Activated CD8-positive, alpha-beta memory T cell treated with anti-CD3 and anti-CD28 coated beads, Interleukin-2, amount 50 U/mL, for 48 hours (primary cell): ENCODE results near the gene SAMM50.

Experiments
- DNase-seq: peaks from one replicate; pipeline ENCODE4 v3.0.0-alpha.2; 2020

Gene SAMM50

DNA sequence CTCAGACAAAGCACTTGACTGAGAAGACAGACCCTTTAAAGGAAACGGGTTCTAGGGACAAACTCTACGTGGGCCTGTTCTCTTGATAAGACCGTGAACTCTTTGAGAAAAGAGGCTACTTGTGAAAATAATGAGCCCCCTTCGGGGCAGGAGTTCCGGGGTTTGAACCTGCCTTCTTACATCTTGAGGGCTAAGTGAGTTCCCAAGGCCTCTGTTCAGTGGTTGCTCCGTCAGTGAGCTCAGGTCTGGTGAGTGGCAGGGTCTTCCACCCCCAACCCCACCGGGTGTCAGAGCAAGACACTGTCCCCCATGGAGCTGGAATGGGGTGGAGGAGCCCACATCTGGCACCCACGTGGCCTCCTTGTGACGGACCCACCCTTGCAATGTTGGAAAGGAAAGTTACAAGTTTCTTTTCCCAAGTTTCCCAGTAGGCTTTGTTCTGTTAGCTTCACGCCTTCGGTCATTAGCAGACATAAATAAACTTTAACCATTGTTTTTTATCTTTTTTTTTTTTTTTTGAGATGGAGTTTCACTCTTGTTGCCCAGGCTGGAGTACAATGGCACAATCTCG lies 6.3 kb upstream of the SAMM50 start:
- no peak for DNase-seq

DNA sequence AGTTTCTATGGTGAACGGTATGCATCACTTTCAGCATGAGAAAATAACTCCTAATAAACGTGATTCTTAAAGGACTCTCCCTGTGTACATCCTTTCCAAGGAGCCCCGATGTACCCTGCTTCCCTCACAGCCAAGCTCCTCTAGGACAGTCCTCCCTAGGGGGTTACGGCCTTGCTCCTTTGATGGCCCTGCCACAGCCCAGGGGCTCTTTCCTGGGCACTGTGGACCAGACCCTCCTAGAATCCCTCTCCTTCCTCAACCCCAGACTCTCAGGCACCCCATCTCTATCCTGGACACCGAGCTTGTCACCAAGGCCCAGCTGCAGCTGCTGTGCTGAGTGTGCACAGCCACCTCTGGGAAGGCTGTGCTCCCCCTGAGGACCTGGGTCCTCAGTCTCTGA lies 3.9 kb upstream of the SAMM50 start:
- DNase-seq, result no peak

DNA sequence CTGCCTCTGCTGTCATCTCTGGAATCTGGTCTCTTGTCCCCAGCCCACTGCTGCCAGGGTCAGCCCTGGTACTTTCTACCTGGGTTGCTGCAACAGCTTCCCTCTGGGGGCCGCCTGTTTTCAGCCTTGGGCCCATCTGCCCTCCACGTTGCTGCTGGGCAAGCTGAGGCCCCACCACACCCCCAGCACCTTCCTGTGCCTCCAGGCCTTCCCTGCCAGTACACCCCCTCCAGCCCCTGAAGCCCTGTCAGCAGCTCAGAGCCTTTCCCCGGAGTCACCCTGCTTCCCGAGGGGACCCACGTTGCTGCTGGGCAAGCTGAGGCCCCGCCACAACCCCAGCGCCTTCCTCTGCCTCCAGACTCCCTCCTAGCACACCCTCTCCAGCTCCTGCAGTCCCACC lies 3.3 kb upstream of the SAMM50 start:
- DNase-seq, result no peak

DNA sequence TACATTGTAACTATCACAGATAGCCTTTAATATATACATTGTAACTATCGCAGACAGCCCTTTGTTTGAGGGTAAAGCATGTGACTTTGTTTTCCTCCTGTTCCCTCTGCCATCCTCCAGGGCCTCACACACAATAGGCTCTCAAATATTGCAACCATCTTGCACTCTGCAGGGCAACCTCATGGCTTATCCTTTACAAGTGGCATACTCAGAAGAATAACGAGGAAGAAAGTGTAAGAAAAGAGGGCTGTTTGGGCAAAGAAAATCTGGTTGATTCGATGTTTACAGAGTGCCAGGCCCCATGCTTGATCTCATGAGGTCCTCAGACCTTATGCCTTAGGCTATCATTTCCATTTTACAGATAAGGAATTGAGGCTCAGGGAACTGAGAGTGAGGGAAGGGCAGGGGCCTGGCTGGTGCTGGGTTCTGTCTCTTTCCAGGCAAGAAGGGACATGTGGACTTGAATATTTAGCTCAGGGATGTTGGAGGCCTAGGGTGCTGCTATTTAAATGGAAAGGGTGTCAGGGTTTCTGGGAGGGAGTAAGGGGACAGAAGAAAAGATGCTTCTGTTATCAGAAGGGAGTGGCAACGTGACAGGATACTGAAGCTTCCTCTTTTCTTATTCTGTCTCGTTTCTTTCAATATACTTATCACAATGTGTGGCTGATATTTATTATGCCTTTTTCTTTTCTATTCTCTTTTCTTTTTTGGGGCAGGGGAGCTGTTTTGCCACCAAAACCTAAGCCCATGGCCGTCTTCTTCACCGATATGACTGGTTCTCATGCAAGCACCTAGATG lies 1.1 kb upstream of the SAMM50 start:
- no peak for DNase-seq

DNA sequence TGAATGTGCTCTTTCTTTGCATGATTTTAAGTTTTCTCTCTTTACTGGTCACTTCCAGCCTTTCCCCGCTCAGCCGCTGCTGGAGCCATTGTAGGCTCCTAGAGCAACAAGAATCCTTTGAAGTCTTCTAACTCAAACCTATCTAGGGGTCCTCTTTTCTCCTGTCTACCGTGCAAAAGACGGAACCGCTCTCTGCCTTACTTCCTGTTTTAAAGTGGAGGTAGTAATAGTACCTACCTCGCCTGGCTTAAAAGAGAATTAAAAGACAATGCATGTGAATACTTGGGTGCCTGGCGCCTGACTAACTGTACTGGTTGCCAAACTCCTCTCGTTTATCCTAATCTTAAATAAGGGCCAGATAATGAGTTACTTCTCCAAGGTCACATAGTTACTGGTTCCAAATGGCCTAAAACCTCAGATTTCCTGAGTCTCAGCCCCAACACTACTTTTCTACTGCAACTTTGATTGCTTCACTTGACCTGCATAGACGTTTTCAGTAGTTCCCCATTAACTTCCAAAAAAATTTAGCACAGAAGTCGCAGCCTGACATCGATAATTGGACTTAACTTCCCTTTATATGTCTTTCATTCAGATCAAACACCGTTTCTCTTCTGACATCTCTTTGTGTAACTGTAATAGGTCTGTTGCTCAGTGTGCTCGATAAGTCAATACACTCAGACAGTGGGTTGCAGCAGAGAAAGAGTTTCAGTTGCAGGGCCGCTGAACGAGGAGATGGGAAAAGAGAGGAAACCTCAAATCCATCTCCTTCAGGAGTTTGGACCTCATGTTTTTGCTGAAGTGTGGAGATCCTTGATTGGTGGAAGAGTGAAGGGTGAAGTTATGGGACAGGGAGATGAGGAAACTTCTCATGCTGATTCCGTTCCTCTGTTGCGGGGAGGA lies 891 bp downstream of the SAMM50 start:
- DNase-seq, result no peak

DNA sequence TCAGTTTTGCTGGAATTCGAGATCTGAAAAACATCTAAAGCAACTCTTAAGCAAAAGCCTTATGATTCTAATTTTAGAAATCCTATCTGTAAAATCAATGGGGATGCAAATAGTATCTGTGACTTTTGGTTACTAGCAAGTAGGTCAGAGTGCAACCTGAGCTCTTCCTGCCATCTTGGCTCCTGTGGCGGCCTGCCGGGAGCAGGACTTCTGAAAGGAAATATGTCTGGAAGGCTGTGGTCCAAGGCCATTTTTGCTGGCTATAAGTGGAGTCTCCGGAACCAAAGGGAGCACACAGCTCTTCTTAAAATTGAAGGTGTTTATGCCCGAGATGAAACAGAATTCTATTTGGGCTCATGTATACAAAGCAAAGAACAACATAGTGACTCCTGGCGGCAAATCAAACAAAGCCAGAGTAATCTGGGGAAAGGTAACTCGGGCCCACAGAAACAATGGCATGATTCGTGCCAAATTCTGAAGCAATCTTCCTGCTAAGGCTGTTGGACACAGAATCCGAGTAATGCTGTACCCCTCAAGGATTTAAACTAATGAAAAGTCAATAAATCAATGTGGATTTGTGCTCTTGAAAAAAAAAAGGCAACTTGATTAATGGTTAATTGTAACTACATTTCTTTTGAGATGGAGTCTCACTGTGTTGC lies 1.7 kb downstream of the SAMM50 start:
- no peak for DNase-seq

DNA sequence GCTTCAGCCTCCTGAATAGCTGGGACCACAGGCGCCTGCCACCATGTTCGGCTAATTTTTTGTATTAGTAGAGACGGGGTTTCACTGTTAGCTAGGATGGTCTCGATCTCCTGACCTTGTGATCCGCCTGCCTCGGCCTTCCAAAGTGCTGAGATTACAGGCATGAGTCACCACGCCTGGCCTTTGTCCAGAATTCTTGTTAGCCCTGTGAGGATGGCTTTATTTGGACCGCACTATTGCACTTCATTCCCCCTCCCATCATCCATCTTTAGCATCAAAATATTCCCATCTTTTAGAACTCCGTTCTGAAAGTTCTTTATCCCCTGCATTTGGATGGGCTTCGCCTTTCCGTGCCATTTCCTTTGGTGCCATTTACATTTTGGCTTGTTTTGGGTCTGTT lies 2.6 kb downstream of the SAMM50 start:
- DNase-seq, result no peak

DNA sequence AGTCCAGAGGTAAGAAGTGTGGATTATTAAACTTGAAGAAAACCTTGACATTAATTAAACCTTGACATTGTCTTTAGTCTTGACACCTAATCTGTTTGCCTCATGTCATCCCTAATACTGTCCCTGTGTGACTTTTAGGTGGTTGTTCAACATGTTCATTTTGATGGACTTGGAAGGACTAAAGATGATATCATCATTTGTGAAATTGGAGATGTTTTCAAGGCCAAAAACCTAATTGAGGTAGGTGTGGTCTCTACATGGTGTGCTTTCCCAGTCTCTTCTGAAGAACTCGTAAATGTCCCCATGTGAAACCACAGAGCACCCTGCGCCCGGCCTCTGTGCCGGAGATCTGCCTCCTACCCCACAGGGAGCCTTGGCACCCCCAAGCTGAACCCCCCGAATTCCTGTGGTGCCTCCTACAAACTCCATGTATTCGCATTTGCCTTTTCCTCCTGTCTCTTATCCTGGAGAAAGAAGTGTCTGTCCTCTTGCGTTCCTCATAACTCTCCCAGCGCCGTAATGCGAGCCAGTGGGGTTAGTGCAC lies 9.1 kb downstream of the SAMM50 start:
- DNase-seq, result no peak

DNA sequence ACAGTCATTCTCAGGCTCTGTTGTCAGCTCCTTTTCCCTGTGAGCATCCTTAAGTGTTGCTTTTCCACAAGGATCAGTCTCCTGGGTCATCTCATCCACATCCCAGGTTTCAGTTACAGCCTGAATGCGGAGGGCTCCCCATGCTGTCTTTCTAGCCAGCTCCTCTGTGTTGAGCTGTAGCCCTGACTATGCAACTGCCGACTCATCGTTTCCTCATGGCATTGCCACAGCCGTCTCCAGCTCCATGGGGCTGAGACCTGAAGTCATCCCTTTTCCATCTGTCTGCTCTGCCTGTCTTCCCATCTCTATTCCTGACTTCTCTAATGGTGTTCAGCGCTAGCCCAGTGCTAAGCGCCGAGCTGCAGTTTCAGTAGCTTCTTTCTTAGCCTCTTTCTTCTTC lies 11.8 kb downstream of the SAMM50 start:
- no peak for DNase-seq

DNA sequence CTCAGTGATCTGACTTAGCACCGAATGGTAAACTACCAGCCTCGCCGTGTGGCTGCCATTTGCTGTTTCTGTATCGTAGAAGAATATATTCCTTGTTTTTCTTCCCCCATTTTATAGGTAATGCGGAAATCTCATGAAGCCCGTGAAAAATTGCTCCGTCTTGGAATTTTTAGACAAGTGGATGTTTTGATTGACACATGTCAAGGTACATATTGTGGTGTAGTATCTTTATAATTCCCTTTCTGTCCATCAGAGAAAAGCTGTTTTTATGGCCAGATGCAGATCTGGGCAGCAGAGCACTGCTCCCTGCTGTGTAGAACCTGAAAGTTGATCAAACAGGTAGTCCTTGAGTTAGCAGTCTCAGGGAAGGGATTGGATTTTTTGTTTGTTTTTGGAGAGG lies 13.4 kb downstream of the SAMM50 start:
- no peak for DNase-seq

DNA sequence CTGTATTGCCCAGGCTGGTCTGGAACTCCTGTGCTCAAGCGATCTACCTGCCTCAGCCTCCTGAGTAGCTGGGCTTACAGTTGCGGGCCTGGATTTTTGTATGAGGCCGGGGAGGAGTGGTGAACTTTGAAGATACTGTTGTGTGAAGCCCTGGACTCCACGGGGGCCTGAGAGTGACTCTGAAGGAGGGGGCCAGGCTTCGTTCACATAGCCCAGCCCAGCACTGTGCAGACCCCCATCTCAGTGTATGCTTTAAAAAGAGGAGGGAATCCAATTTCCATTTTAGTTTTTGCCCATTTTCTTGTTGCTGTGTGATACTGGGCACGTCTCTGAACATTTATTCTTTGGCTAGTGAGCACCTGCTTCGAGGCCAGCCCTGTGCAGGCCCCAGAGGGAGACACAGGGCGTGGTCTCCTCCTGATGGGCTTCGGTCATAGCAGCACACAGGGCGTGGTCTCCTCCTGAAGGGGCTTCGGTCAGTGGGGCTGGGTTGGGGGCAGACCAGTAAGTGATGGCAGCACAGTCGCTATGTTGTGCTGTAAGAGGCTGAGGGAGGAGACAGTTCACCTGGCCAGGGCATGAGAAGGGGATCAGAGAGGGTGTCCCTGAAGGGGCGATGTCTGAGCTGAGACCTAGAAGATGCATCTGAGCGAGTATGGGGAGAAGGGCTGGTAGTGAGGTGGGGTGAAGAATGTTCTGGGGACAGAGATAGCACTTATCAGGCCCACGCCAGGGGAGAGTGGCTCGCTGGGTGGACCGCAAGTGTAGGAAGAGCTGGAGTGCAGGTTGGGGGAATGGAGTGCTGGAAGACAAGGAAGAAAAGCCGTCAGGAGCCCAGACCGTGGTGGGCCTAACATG lies 14.0 kb downstream of the SAMM50 start:
- DNase-seq, result no peak

DNA sequence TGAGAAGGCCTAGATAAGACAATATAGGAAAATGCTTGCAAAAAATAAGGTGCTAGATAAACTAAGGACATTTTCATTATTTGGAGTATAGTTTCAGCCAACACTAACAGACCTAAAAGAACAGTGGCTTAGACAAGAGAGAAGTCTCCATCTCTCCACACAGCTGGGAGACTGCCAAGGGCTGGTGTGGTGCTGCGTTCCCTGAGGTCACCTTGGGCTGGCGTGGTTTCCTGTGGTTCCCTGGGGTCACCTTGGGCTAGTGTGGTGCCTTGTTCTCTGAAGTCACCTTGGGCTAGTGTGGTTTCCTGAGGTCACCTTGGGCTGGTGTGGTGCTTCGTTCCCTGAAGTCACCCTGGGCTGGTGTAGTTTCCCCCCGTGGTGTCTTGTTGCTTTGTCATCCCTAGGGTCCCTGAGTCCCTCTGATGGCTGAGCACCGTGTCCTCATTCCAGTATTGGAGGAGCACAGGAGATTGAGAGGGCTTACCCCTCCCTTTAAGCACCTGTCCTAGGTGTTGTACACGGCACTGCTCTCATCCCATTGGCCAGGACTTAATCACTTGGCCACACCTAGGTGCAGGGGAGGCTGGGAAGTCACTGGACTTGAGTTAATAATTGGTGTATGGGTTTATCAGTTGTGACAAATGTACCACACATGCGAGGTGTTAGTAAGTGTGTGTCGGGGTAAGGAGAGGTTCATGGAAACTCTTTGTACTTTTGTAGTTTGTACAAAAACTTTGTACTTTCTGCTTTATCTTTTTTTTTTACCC lies 14.9 kb downstream of the SAMM50 start:
- DNase-seq, result no peak

DNA sequence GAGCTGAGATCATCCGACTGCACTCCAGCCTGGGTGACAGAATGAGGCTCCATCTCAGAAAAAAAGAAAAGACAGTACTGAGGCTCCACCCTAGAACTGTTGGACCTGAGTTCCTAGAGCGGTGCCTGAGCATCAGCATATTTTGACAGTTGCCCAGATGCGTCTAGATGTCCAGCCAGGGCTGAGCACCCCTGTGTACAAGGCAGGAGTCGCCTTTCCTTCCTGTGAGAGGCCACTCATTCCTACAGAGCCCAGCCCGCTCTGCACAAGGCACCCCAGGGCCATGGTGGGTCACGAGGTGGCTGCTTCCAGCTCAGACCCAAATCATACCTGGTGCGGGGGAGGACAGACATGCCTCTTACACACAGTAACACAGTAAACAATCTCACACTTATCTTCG lies 15.9 kb downstream of the SAMM50 start:
- DNase-seq, result no peak

DNA sequence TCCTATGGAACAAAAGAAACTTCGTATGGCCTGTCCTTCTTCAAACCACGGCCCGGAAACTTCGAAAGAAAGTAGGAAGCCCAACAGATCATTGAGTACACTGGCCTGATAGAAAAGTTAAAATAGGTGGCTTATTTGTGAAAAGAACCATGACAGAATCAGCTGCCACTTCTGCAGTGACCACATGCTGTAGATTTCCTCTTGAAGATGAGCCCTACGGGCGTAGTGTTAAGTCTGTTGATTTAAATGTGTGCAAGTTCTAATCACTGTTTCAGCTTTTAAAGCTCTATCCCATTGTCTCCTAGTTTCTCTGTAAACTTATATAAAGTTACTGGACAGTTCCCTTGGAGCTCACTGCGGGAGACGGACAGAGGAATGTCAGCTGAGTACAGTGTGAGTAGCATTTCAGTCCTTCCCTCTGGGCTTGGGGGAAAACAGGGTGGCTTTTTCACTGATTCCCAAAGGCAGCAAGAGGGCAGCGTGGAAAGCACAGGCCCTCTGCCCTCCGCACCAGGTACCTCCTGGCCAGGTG lies 17.8 kb downstream of the SAMM50 start:
- no peak for DNase-seq

DNA sequence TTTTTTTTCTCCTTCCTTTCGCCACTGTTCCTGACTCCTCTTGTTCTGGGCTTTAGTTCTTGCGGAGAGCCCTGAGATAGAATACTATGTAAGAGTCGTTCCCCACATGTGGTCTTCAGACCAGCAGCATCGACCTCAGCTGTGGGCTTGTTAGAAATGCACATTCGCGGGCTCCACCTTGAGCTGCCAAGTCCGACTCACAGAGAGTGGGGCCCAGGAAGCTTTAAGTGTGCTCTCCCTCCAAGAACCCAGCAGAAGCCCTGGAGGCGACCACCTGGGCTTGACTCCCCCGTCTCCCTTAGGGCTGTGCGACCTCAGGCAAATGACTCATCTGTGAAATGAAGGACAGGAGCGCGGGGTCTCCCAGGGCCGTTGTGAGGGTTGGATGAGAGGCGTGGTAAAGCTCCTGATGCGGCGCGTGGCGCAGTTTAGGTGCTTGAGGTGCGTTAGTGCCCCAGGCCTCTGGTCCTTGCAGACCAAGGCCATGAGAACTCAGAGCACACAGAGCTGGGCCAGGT lies 18.8 kb downstream of the SAMM50 start:
- DNase-seq, result no peak

DNA sequence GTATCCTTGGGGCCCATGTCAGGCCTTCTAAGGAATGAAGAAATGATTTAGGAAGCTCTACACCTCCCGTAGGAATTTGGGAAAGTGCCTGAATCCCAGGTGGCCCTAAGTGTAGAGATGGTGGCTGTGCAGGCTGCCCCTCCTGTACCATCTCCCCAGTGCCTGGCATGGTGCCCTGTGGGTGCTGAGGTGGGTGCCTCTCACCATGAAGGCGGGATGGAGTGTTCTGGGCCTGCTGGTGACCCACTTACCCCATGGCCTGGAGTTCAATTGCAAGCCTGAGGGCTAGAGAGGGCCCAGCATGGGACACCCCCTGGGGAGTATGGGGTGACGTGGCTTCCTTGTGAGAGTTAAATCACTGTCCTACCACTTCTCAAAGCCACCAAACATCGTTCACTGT lies 19.8 kb downstream of the SAMM50 start:
- no peak for DNase-seq

DNA sequence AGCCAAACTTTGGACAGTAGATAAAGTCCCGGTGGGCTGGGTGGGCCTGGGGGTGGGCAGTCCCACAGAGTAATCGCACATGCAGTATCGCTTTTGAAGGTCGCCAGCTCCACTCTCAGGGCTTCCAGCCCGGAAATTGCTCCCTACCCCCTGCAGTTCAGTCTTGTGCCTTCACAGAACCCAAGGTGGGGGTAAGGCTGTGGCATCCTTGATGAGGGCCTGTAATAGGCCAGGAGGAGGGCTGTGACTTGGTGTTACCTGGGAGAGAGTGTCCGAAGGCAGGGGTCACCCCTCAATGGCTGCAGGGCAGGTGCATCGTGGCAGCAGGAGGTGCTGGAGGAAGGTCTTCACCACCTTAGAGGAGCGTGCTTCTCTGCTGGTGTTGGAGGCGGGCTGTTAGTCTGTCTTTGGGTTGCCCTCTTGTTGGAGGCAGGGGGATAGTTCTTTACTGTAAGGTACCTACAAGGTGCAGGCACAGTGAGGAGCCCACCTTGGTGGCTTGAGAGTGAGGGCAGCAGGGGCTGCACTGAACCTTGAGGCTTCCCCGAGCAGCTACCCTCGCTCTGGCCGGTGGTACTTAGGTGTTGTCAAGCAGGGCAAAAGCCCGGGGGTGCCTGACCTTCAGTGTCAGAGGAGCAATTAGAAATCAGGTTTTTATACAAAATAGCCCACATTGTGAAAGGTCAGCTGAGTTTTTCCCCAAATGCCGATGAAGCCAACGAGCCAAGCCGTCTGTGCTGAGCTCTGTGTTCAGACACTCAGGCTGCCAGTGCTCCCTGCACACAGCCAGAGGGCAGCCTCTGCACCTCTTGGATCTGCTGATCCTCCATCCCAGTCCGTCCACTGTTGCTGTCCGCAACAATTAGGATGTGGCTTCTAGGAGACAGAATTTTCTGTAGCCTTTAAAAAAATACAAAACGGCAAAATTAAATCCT lies 21.9 kb downstream of the SAMM50 start:
- DNase-seq, result no peak

DNA sequence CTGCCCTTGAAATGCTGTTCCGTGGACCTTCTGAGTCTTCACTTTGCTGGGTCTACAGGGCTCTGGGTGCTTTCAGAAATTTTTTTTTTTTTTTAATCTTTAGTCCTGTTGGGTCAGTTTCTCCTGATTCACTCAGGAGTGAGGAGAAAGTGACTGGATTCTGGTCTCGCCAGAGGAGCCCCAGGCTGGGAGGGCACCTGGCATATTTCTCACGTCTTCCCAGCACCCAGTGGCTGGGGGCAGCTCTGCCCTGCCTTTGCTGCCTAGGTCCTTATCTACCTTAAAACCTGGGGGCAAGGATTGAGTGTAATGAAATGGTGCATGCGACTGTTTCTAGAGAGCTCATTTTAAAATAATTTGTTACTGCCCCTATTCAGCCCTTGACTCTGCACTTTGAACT lies 23.3 kb downstream of the SAMM50 start:
- no peak for DNase-seq

DNA sequence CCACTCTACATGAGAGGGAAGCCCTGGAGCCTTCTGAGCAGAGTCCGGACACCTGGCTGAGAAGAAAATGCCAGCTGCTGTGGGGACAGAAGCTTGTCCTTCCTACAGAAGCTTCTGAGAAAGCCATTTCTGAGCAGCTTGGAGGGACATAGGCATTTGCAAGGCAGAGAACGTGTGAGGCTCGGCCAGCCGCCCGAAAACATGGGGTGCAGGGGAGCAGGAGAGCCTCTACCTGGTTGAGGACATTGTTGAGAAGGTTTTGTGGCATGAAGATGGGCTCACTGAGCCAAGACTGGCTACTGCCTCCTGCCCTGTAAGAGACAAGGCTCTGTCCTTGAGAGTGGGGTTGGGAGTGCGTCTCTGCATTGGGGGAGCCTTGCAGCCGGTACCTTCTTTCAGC lies 25.3 kb downstream of the SAMM50 start:
- no peak for DNase-seq

DNA sequence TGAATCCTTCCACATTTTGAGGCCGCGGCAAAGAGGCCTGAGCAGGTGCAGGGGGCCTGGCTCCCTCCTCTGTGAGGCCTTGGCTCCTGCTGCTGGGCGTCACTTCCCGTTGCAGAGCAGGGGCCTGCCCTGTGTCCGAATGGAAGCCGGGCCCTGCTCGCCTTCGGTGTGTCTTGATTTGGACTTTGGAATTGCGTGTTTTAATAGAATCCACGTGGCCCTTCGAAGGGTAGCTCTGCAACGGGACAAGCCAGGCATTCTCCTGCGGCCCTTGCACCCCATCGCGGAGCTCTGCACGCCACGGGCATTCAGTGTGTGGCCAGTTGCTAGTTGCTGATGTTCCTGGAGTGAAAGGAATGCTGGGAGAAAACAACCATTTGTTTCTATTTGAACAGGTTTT lies 25.8 kb downstream of the SAMM50 start:
- DNase-seq, result no peak
